SH-SY5Y (cell line): Measurements from ENCODE around the gene SLC27A3.

ENCODE experiments used
- GATA2 ChIP-seq: IDR thresholded peaks from 2 replicates; pipeline ENCODE4 v1.6.1; 2011; ENCODE audit warnings: mild to moderate bottlenecking, low read depth, low read length
- GATA3 ChIP-seq: IDR thresholded peaks from 2 replicates; pipeline ENCODE4 v1.6.1; 2011; ENCODE audit warnings: low read depth, mild to moderate bottlenecking, low read length, moderate library complexity

DNA sequence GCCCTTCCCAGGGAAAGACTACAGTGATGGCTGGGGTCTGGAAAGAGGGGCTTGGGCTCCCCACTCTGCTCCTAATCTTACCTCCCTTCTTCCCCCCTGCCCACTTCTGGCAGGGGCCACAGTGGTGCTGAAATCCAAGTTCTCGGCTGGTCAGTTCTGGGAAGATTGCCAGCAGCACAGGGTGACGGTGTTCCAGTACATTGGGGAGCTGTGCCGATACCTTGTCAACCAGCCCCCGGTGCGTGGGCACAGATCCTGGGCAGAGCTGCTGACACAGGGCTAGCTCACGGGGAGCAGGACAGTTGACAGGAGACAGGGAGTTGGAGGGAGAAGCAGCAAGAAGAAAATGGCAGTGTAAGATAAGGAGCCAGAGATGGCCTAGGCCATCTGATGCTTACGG is 2.4 kb downstream of the SLC27A3 start:
- TF ChIP-seq GATA3, result no peak
- TF ChIP-seq GATA2, result no peak
